CD4-positive, alpha-beta T cell treated with Interleukin-2 at 100 ng/mL for 4 hours (primary cell): ENCODE data around the gene VWA1.
"Not testable (repeated sequence)": the region's sequence is repeated elsewhere in the genome, so short reads cannot be mapped to it uniquely, and the experiment has no call there.

Source experiments
- DNase-seq: peaks from one replicate; pipeline ENCODE4 v3.0.0-alpha.2; 2020; ENCODE audit warnings: low spot score

The VWA1 gene

DNA sequence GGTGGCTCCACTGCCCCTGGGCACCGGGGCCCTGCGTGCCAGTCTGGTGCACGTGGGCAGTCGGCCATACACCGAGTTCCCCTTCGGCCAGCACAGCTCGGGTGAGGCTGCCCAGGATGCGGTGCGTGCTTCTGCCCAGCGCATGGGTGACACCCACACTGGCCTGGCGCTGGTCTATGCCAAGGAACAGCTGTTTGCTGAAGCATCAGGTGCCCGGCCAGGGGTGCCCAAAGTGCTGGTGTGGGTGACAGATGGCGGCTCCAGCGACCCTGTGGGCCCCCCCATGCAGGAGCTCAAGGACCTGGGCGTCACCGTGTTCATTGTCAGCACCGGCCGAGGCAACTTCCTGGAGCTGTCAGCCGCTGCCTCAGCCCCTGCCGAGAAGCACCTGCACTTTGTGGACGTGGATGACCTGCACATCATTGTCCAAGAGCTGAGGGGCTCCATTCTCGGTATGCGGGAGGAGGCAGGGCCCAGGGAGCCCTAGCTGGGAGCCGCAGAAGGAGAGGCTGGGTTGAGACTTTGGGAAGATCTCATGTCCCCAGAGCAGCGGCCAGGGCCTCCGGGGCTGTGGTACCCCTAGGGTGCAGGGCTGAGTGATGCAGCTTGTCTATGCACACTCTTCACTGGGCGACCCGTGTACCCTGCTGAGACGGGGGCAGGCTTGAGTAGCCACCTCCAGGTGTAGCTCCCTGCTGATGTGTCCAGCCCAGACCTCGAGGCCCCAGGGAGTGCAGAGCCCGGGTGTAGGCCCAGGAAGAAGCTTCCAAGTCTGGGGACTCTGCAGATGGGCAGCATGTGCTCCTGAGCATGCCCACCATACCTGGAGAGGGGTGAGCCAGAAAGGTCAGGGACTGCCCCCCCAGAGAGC, 1.8 kb downstream of the VWA1 start:
- DNase-seq = no peak

DNA sequence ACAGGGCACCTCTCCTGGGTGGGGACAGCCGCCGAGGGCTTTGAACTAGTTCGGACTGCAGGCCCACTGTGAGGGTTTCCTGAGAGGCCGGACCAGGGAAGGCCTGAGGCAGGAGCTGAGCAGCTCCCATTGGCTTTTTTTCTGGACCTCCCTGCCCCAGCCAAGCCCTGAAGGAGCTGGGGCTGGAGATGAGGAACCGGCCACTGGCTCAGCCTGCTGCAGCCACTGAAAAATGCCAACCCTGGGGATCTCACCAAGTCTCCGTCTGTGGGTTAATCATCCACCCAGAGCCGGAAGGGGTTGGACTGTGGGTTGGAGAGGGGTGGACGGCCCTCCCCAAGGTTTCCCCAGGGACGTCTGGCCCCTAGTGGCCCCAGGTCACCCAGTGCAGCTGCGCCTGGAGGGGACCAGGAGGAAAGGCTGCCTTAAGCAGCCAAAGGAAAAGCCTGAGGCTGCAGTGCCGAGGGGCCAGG, 2.5 kb downstream of the VWA1 start:
- no peak for DNase-seq

DNA sequence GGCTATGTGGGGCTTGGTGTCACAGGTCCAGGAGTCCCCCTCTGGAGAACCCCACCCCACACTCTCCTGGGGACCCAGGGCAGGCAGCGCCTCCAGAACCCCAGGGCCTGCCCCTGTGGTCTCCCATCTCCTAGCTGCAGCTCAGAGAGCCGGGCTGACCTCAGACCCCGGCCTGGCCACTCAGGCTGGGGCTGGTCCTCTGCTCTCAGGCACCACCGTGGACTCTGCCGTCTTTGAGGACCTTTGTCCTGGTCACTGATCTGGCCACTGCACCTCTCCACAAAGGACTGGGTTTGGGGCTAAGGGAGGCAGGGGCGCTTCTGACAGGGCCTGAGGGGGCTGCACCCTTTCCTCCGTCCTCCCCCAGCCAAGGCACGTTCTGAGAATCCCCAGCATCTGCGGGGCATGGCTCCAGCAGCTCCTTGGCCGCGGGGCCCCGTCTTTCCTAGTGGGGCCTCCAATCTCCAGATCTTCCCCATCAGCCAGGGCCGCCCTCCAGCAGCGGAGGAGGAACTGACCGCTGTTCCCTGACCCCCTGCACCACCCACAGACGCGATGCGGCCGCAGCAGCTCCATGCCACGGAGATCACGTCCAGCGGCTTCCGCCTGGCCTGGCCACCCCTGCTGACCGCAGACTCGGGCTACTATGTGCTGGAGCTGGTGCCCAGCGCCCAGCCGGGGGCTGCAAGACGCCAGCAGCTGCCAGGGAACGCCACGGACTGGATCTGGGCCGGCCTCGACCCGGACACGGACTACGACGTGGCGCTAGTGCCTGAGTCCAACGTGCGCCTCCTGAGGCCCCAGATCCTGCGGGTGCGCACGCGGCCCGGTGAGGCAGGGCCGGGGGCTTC, 3.3 kb downstream of the VWA1 start:
- DNase-seq = no peak

DNA sequence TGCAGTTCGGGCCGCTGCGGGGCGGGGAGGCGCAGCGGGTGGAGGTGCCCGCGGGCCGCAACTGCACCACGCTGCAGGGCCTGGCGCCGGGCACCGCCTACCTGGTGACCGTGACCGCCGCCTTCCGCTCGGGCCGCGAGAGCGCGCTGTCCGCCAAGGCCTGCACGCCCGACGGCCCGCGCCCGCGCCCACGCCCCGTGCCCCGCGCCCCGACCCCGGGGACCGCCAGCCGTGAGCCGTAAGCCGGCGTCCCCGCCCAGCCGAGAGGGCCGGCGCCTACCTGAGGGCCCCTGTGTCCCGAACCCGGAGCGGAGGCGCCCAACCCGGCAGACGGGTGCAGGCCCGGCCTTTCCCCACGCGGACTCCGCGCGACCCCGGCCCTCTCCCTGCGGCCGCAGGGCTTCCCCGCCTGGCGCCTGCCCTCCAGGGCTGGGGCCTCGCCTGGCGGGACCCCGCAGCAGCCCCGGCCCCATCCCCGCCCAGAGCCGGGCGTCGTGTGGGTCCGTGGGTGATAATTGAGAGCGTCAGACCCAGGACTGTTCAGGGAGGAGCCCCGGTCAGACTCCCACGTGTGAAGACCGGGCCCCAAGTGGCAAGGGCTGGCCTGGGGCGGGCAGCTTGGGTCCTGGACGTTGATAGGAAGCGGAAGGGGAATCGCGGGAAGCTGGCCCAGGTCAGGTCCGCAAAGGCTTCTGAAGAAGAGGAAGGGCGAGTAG, 4.2 kb downstream of the VWA1 start:
- no peak for DNase-seq

DNA sequence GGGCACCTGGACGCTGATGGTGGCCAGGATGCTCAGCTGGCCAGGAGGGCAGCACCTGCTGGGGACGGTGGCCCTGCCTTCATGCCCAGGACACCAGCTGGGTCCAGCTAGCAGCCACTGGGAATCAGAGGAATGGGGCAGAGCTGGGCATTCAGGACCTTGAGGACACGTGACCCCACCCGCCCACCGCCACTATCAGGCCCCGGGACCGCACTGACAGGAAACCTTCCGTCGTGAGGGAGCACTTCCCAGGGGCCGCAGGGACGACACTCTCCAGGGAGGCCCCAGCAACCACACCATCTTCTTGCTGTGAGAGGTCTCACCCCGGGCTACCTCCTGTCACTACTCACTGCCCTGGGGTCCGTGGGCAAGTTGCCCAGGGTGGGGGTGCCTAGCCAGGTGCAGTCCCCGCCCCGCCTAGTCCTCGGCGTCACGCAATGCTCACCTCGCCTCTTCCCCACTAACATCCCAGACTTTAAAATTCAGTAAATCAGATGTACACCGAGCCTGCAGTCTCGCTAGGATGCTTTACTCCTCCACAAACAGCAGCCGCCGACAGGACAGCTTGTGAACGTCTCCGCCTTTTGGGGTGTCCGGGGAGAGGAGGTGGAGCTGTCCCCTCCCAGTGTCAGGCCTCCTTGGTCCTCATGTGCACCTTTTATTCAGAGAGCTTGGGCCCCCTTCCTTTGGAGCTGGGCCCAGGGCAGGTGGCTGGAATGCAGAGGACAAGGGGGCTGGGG, 4.9 kb downstream of the VWA1 start:
- DNase-seq = no peak

DNA sequence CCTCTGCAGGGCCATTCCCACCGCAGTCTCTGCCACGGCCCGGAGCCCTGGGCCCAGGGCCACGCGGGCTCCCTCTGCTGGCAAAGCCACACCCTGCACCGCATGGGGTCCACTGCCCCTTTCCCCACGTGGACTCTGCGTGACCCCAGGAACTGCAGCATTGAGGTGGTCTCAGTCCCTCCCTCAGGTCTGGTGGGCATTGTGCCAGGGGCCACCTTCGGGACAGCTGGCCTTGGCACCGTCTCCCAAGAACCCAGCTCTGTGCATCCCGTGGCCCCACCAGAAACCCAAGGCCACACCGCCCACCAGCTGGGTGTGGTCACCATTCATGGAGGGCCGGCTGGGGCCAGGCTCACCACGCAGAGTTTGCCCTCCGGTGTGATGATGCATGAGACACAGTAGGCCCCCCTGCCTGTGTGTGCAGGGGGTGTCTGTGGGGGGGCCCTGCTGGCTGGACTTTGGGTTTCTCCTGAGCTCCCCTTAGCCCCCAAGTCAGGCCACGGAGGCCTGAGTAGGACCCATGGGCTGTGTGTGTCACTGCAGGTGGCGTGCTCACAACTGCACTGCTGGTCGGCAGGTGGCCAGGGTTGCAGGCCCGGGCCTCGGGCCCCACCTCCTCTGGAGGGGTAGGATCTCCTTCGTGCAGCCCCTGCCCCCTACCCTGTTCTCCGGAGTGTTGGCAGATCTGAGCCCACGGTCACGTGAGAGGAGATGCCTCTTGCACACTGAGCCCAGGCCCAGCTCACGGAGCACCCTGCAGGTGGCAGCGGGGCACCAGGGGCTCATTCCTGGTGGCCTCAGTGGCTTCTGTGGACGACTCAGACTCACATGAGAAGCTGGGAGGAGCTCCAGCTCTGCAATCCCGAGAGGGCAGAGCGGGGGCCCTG, 5.8 kb downstream of the VWA1 start:
- peak; percentile 35 for DNase-seq

DNA sequence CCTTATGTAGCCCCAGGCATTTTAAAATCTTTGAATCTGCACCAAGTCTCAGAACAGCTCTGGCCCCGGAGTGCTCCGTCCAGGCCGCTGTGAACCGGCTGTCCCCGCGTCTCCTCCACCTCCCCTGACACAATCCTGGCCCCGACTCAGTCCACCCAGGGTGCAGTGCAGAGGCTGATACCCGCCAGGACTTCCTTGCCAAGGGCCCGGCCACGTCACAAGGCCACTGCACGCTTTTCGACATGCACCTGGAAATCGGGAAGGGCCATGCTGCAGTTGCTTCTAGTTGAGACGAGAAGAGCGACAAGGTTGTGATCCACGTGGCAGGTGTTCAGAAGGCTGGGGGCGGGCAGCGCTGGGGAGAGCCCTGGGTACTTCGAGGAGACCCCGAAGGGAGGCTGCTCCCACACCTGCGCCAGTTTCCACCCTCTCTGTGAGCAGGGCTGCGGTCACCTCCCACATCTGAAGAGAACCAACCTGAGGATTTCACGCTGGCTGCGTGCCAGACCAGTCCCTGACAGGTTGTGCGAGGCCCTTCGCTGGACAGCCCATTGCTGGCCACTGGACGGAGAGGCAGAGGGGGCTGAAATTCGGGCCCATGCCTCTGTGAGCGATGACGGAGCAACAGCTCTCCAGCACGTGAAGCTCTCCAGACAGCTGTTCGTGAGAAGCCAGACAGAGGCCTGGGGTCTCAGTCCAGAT, 6.7 kb downstream of the VWA1 start:
- DNase-seq = no peak

DNA sequence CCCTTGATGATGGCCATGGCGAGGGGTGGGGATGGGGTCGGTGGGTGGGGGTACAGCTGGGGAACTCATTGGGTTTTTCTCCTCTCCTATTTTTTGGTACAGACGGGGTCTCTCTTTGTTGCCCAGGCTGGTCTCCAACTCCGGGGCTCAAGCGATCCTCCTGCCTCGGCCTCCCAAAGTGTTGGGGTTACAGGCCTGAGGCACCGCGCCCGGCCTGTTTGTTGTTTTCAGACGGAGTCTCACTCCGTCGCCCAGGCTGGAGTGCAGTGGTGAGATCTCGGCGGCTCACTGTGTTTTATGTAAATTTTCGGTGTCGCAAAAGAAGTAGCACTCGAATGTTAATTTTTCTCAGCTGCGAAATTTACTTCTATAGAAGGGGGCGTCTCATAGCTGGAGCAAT, 11.1 kb downstream of the VWA1 start:
- not testable (repeated sequence) for DNase-seq

DNA sequence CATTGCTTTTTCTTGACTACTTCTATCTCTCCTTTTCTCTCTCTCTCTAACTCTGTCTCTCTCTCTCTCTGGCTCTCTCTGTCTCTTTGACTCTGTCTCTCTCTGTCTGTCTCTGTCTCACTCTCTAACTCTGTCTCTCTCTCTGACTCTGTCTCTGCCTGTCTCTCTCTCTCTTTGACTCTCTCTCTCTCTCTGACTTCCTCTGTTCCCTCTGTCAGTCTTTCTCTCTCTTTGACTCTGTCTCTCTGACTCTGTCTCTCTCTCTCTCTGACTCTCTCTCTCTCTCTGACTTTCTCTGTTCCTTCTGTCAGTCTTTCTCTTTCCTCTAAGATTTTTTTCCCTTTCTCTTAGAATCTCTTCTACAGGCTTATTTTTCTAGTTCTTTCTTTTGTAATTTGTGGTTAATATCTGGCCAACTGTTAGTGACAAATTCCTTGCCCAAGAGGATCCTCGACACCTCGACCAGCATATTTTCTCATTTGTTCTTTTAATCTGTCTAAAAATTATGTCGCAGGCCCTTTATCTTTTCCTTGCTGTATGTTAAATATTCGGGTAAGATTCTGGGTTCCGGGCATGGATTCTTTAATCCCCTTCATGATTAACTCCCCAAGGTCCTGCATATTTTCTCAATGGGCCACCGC, 13.7 kb downstream of the VWA1 start, which contains the start of gene ATAD3C:
Gene ATAD3C (plus strand): TSS at position 591 of the 641 bp plus-strand sequence. CDS start 995 bp downstream, outside the sequence.
- no peak for DNase-seq

DNA sequence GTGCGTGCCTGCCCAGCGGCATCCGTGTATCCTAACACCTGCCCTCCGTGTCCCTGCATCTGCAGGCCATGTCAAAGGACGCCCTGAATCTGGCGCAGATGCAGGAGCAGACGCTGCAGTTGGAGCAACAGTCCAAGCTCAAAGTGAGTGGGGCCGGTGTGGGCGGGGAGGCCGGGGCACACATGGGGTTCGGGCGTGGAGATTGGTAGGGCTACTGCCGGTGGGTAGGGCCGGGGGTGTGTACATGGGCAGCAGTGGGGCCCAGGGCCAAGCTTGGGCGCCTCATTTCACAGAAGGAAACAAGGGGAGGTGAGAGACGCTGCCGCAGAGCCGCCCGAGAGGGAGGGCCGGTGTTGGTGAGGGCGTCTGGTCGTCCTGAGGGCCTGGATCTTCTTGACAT, 15.1 kb downstream of the VWA1 start:
- DNase-seq = not testable (repeated sequence)

DNA sequence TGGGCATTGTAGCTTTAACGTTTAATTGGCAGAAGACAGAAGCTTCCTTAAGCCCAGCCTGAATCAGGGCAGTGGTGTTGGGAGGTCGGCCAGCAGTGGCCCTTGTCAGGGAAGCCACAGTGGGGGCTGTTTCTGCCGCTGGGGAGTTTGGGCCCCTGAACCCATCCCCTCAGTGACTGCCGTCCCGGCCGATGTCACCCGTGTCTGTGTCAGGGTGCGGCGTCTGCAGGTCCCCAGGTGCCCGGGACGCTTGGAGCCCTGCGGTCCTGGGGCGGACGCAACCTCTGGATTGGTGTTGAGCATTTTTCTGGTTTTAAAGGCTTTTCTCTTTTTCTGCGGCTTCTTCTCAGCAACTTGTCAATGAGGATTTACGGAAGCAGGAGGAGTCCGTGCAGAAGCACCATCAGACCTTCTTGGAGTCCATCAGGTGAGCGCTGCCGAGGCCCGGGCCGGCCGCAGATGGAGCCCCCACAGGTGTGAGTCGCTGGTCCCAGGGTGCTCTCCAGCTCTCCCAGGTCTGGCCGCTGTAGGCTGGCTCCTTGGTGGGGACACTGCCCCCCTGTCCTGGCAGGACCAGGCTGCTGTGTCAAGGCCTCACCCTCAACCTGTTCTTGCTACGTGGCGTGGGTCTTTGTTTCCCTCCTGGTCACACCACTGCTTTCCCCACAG, 16.3 kb downstream of the VWA1 start:
- no peak for DNase-seq

DNA sequence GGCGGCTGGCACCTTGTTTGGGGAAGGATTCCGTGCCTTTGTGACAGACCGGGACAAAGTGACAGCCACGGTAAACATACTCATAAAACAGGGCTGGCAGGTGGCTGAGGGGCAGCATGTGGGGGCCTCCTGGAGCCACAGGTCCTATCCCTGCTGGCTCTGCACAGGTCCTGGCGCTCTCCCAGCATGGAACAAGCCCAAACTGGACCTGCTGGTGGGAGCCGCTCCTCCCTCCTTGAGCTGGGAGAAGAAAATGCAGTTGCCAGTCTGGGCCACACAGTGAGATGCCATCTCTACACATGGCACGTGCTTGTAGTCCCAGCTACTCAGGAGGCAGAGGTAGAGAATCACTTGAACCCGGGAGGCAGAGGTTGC, 16.9 kb downstream of the VWA1 start:
- DNase-seq = not testable (repeated sequence)

DNA sequence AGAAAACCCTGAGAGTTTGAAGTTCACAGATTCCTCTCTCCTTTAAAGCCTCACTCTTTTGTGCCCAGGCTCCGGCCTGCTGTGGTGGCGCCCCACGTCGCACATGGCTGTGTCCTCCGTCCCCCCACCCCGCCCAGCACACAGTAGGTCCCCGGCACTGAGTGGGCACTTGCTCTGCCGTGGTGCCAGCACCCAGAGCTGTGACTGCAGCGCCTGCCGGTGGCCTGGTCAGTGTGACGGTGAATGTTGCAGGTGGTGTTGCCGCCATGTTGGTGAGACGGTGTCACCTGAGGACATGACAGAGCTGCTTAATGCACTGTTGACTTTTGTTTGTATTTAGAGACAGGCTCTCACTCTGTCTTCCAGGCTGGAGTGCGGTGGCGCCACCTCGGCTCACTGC, 17.4 kb downstream of the VWA1 start:
- DNase-seq = no peak

DNA sequence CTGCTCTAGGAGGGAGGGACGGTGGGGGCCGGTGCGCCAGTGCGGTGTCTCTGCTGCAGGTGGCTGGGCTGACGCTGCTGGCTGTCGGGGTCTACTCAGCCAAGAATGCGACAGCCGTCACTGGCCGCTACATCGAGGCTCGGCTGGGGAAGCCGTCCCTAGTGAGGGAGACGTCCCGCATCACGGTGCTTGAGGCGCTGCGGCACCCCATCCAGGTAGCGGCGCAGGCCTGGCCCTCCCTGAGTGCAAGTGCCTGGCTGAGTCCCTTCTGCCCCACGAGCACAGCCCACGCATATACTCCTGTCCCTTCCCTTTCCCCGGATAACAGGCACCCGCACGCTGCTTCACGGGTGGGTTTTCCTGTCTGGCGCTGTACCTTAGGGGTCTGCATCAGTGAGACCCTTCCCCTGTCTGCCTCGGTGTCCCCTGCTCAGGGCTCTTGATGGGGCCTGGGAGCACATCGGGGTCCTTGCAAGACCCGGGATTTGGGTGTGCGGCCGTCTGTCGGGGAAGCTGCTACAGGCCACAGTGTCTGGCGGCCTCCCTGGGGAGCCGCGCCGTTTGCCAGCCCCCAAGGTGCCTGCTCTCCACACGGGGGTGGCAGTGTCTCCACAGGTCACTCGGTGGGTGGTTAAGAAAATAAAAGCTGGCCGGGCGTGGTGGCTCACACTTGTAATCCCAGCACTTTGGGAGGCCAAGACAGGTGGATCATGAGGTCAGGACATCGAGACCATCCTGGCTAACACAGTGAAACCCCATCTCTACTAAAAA, 19.0 kb downstream of the VWA1 start:
- not testable (repeated sequence) for DNase-seq

DNA sequence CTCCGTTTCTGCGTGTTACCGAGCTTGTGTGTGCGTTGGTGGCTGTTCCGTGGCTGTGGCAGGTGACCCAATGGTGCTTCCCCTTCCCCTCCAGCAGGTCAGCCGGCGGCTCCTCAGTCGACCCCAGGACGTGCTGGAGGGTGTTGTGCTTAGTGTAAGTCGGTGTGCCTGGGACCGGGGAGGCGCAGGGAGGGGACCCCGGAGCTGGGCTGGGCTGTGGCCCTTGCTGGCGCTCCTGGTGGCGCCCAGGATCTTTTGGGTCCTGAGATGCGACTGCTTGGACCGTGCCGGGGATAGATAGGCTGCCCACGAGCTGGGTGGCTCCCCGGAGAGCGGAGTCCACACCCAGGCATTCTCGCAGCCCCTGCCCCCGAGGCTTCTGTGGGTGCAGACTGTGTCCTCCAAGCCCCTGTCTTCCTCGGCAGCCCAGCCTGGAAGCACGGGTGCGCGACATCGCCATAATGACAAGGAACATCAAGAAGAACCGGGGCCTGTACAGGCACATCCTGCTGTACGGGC, 19.9 kb downstream of the VWA1 start:
- DNase-seq = no peak

DNA sequence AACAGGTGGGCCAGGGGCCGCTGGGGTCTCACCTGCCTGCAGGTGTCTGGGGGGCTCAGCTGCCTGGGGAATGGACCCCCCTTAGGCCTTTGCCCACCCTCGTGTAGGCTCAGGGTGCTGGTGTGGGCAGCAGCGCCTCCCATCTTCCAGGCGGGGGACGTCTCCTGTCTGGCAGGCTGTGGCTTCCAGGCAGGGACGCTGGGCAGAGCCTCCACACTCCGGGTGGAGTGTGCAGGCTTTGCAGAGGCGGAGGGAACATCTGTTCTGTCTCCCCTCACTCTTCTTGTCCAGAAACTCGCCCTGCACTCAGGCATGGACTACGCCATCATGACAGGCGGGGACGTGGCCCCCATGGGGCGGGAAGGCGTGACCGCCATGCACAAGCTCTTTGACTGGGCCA, 20.4 kb downstream of the VWA1 start:
- DNase-seq = not testable (repeated sequence)

DNA sequence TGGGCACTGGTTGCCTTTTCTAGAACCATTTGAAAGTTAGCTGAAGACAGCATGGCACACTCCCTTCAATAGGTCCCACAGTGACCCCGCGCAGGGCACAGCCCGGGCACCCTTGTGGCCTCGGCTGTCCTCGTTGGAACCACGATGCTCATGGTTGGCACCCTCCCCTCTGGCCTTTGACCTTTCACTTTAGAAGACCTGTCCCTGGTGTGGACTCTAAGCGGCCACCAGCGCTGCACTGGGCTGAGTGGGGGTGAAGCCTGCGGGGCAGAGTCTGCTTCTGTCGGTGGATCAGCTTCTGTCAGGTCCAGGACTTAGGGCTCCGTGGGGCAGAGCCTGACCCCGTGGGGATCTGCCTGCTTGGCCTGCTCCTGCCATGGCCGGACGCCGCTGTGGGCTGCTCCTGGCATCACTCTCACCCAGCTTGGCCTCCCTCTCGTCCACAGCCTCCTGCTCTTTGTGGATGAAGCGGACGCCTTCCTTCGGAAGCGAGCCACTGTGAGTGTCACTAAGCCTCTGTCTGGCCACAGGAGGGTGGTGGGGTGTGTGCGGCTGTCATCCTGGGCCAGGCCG, 21.3 kb downstream of the VWA1 start:
- DNase-seq = not testable (repeated sequence)
